ENCODE measurements around the gene SPAG17.

DNA sequence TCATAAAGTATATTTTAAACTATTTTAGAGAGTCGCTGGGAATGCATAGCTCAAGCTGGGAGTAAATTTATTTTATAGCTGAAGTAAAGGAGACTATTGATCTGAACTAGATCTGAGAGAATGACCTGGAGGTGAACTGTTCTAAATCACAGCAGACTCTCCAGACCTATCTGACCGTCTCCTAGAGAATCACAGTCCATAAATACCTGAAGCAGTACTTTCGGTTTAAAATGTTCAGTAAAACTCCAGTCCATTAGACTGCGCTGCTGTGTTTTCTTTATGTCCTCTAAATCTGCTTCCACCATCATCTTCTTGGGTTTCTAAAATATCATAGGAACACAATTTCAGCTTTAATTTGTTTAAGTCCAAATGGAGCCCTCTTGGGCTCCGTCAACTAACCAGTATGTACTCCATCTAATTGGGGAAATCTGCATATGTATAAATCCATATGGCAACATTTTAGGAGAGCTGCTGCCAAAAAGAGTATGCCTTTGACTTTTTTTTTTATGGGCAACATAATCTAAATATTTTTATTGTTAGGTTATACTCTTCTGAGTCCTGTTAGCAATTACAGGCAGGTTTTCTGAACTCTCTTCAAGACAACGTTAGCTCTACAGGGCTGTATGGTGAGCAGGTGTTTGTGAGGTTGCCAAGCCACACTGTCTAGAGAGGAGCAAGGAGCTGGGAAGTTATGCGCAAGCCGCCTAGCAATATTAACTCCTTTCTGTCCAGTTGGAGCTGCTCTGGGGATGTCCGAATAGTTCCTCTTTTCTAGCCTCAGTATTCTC is 111.2 kb downstream of the SPAG17 start:
- TF ChIP-seq, protein P1, sequence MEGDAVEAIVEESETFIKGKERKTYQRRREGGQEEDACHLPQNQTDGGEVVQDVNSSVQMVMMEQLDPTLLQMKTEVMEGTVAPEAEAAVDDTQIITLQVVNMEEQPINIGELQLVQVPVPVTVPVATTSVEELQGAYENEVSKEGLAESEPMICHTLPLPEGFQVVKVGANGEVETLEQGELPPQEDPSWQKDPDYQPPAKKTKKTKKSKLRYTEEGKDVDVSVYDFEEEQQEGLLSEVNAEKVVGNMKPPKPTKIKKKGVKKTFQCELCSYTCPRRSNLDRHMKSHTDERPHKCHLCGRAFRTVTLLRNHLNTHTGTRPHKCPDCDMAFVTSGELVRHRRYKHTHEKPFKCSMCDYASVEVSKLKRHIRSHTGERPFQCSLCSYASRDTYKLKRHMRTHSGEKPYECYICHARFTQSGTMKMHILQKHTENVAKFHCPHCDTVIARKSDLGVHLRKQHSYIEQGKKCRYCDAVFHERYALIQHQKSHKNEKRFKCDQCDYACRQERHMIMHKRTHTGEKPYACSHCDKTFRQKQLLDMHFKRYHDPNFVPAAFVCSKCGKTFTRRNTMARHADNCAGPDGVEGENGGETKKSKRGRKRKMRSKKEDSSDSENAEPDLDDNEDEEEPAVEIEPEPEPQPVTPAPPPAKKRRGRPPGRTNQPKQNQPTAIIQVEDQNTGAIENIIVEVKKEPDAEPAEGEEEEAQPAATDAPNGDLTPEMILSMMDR (IDR thresholded peaks at IDR 0.05; ENCODE audit: low read depth, low read length) = no peak
- no peak for TF ChIP-seq EZH2phosphoT487 (IDR thresholded peaks at IDR 0.05; ENCODE audit: low read depth)

Data from OCI-LY3 (cell line).